ENCODE data around the gene OMG.

The OMG gene

GRCh38 chr17:31273516-31273915 is 23.5 kb downstream of the OMG start:
- Histone ChIP-seq H2AK5ac (ENCODE audit: low read length) (no peak overlapping the region), H2BK12ac (ENCODE audit: low read length) (no peak overlapping the region), H3K4me1 (ENCODE audit: control insufficient read depth in 1 of 2, insufficient read depth in 2 of 2, low read length in 2 of 2) (peaks cover 0 to 9% of the 10 kb centered on the region in 2 experiments), H3K4me2 (ENCODE audit: low read length) (no peak overlapping the region), H3K14ac (ENCODE audit: low read length) (no peak overlapping the region), H3K4ac (ENCODE audit: low read depth, low read length) (no peak overlapping the region), H2BK120ac (ENCODE audit: insufficient read depth, low read length, poor library complexity) (no peak overlapping the region), H3K4me3 (ENCODE audit: low read depth, low read length) (no peak overlapping the region), H3K27me3 (ENCODE audit: insufficient read depth, low read length) (no peaks in the 10 kb centered on the region), H3K79me2 (ENCODE audit: control insufficient read depth, insufficient read depth, low read length, poor library complexity) (no peaks in the 10 kb centered on the region), H3K9me3 (ENCODE audit: insufficient read depth, low read depth, low read length) (no peaks in the 10 kb centered on the region), H3K18ac (ENCODE audit: low read length) (no peak overlapping the region), H2BK5ac (ENCODE audit: low read depth, low read length, poor library complexity) (no peak overlapping the region), H3K79me1 (ENCODE audit: low read length) (no peaks in the 10 kb centered on the region), H4K12ac (ENCODE audit: low read depth, low read length) (no peak overlapping the region), H3K23ac (ENCODE audit: low read length) (no peak overlapping the region), H2AFZ (ENCODE audit: insufficient read depth, low read length, poor library complexity) (no peak overlapping the region), H3K27ac (ENCODE audit: low read depth, low read length) (no peak overlapping the region), H4K91ac (ENCODE audit: low read depth, low read length) (no peak overlapping the region), H3K36me3 (ENCODE audit: control insufficient read depth in 1 of 2, insufficient read depth in 2 of 2, low read length in 2 of 2) (peaks cover 4 to 10% of the 10 kb centered on the region in 2 experiments), H4K8ac (ENCODE audit: low read depth, low read length) (no peak overlapping the region), H3K9ac (ENCODE audit: low read length) (no peak overlapping the region)
- no peak for DNase-seq
- WGBS (ENCODE audit: extremely low coverage, insufficient coverage, insufficient read length): no CpG with 5 or more reads among the region's 1 CpG

GRCh38 chr17:31272803-31273202 is 24.2 kb downstream of the OMG start:
- no peak overlapping the region for H4K8ac ChIP-seq (ENCODE audit: low read depth, low read length)
- H4K91ac ChIP-seq (ENCODE audit: low read depth, low read length): no peak overlapping the region
- no peak overlapping the region for H3K14ac ChIP-seq (ENCODE audit: low read length)
- no peak overlapping the region for H3K18ac ChIP-seq (ENCODE audit: low read length)
- no peaks in the 10 kb centered on the region for H3K79me2 ChIP-seq (ENCODE audit: control insufficient read depth, insufficient read depth, low read length, poor library complexity)
- no peak overlapping the region for H3K23ac ChIP-seq (ENCODE audit: low read length)
- H3K9me3 ChIP-seq (ENCODE audit: insufficient read depth, low read depth, low read length): no peaks in the 10 kb centered on the region
- H3K36me3 ChIP-seq (ENCODE audit: control insufficient read depth in 1 of 2, insufficient read depth in 2 of 2, low read length in 2 of 2): peaks cover 4 to 9% of the 10 kb centered on the region in 2 experiments
- no peaks in the 10 kb centered on the region for H3K79me1 ChIP-seq (ENCODE audit: low read length)
- H3K9ac ChIP-seq (ENCODE audit: low read length): no peak overlapping the region
- DNase-seq: no peak
- no peak overlapping the region for H3K4me3 ChIP-seq (ENCODE audit: low read depth, low read length)
- no peaks in the 10 kb centered on the region for H3K27me3 ChIP-seq (ENCODE audit: insufficient read depth, low read length)
- peaks cover 0 to 12% of the 10 kb centered on the region in 2 experiments for H3K4me1 ChIP-seq (ENCODE audit: control insufficient read depth in 1 of 2, insufficient read depth in 2 of 2, low read length in 2 of 2)
- no peak overlapping the region for H3K4ac ChIP-seq (ENCODE audit: low read depth, low read length)
- no peak overlapping the region for H2AK5ac ChIP-seq (ENCODE audit: low read length)
- H3K4me2 ChIP-seq (ENCODE audit: low read length): no peak overlapping the region
- H4K12ac ChIP-seq (ENCODE audit: low read depth, low read length): no peak overlapping the region
- no peak overlapping the region for H2BK120ac ChIP-seq (ENCODE audit: insufficient read depth, low read length, poor library complexity)
- H2BK5ac ChIP-seq (ENCODE audit: low read depth, low read length, poor library complexity): no peak overlapping the region
- no peak overlapping the region for H2BK12ac ChIP-seq (ENCODE audit: low read length)
- no peak overlapping the region for H3K27ac ChIP-seq (ENCODE audit: low read depth, low read length)
- no peak overlapping the region for H2AFZ ChIP-seq (ENCODE audit: insufficient read depth, low read length, poor library complexity)

GRCh38 chr17:31272236-31272635 is 24.8 kb downstream of the OMG start:
- DNase-seq: no peak

GRCh38 chr17:31269578-31269983 is 27.5 kb downstream of the OMG start:
- H3K4me2 ChIP-seq (ENCODE audit: low read length): peak overlapping the region; percentile 35
- H2BK120ac ChIP-seq (ENCODE audit: insufficient read depth, low read length, poor library complexity): no peak overlapping the region
- no peak overlapping the region for H2AK5ac ChIP-seq (ENCODE audit: low read length)
- H4K91ac ChIP-seq (ENCODE audit: low read depth, low read length): no peak overlapping the region
- H3K9me3 ChIP-seq (ENCODE audit: insufficient read depth, low read depth, low read length): no peaks in the 10 kb centered on the region
- no peak overlapping the region for H4K8ac ChIP-seq (ENCODE audit: low read depth, low read length)
- no peak overlapping the region for H2BK12ac ChIP-seq (ENCODE audit: low read length)
- H3K27me3 ChIP-seq (ENCODE audit: insufficient read depth, low read length): no peaks in the 10 kb centered on the region
- H3K36me3 ChIP-seq (ENCODE audit: control insufficient read depth in 1 of 2, insufficient read depth in 2 of 2, low read length in 2 of 2): peaks cover 1 to 4% of the 10 kb centered on the region in 2 experiments
- no peaks in the 10 kb centered on the region for H3K79me2 ChIP-seq (ENCODE audit: control insufficient read depth, insufficient read depth, low read length, poor library complexity)
- DNase-seq: peak; percentile 39 to 50
- H3K4me1 ChIP-seq (ENCODE audit: control insufficient read depth in 1 of 2, insufficient read depth in 2 of 2, low read length in 2 of 2): peaks cover 0 to 12% of the 10 kb centered on the region in 2 experiments
- H3K4me3 ChIP-seq (ENCODE audit: low read depth, low read length): no peak overlapping the region
- no peak overlapping the region for H3K4ac ChIP-seq (ENCODE audit: low read depth, low read length)
- no peak overlapping the region for H2BK5ac ChIP-seq (ENCODE audit: low read depth, low read length, poor library complexity)
- H4K12ac ChIP-seq (ENCODE audit: low read depth, low read length): no peak overlapping the region
- peak overlapping the region; percentile 69 for H3K27ac ChIP-seq (ENCODE audit: low read depth, low read length)
- H3K23ac ChIP-seq (ENCODE audit: low read length): no peak overlapping the region
- WGBS (ENCODE audit: extremely low coverage, insufficient coverage, insufficient read length): no CpG with 5 or more reads among the region's 1 CpG
- H3K18ac ChIP-seq (ENCODE audit: low read length): no peak overlapping the region
- no peak overlapping the region for H2AFZ ChIP-seq (ENCODE audit: insufficient read depth, low read length, poor library complexity)
- H3K79me1 ChIP-seq (ENCODE audit: low read length): no peaks in the 10 kb centered on the region
- H3K14ac ChIP-seq (ENCODE audit: low read length): no peak overlapping the region
- H3K9ac ChIP-seq (ENCODE audit: low read length): no peak overlapping the region

More at GRCh38 chr17:31272236-31272635, 24.8 kb downstream of the OMG start:
- H2BK120ac ChIP-seq (ENCODE audit: insufficient read depth, low read length, poor library complexity): no peak overlapping the region
- H4K12ac ChIP-seq (ENCODE audit: low read depth, low read length): no peak overlapping the region
- H3K9me3 ChIP-seq (ENCODE audit: insufficient read depth, low read depth, low read length): no peaks in the 10 kb centered on the region
- H3K9ac ChIP-seq (ENCODE audit: low read length): no peak overlapping the region
- H3K79me2 ChIP-seq (ENCODE audit: control insufficient read depth, insufficient read depth, low read length, poor library complexity): no peaks in the 10 kb centered on the region
- H2AFZ ChIP-seq (ENCODE audit: insufficient read depth, low read length, poor library complexity): no peak overlapping the region
- peaks cover 4% of the 10 kb centered on the region in 2 experiments for H3K36me3 ChIP-seq (ENCODE audit: control insufficient read depth in 1 of 2, insufficient read depth in 2 of 2, low read length in 2 of 2)
- H2AK5ac ChIP-seq (ENCODE audit: low read length): no peak overlapping the region
- H3K79me1 ChIP-seq (ENCODE audit: low read length): no peaks in the 10 kb centered on the region
- no peaks in the 10 kb centered on the region for H3K27me3 ChIP-seq (ENCODE audit: insufficient read depth, low read length)
- no peak overlapping the region for H3K23ac ChIP-seq (ENCODE audit: low read length)
- H3K27ac ChIP-seq (ENCODE audit: low read depth, low read length): no peak overlapping the region
- no peak overlapping the region for H2BK12ac ChIP-seq (ENCODE audit: low read length)
- no peak overlapping the region for H3K14ac ChIP-seq (ENCODE audit: low read length)
- no peak overlapping the region for H2BK5ac ChIP-seq (ENCODE audit: low read depth, low read length, poor library complexity)
- peaks cover 0 to 12% of the 10 kb centered on the region in 2 experiments for H3K4me1 ChIP-seq (ENCODE audit: control insufficient read depth in 1 of 2, insufficient read depth in 2 of 2, low read length in 2 of 2)
- H3K4me2 ChIP-seq (ENCODE audit: low read length): no peak overlapping the region
- H4K8ac ChIP-seq (ENCODE audit: low read depth, low read length): no peak overlapping the region
- no peak overlapping the region for H4K91ac ChIP-seq (ENCODE audit: low read depth, low read length)
- WGBS (ENCODE audit: extremely low coverage, insufficient coverage, insufficient read length): no CpG with 5 or more reads among the region's 1 CpG
- no peak overlapping the region for H3K4ac ChIP-seq (ENCODE audit: low read depth, low read length)
- H3K4me3 ChIP-seq (ENCODE audit: low read depth, low read length): no peak overlapping the region
- H3K18ac ChIP-seq (ENCODE audit: low read length): no peak overlapping the region
